Naive thymus-derived CD8-positive, alpha-beta T cell (primary cell): ENCODE measurements around the gene C1QL4. TPM values are rescaled to one million over a fixed set of nuclear protein-coding genes. Genes with fewer than 3 reads are reported as not detected.

Source experiments
- ATAC-seq, 2 donors: fragments of 150-1000 bp; cut with Tn5 transposase in 1 of 2; sonication (Bioruptor Pico), chemical (Tn5 transposase) in 1 of 2; 1 replicate in 1 of 2; 2 replicates in 1 of 2; pipeline ENCODE4 v1.10.0; 2021; ENCODE audit warnings: mild to moderate bottlenecking in 2 of 2, moderate library complexity in 2 of 2
- POLR2A ChIA-PET: fragments of 350-600 bp; sonication (Branson Sonifier 250); formaldehyde crosslinking; loops from one replicate; lab custom pipeline; 2021; ENCODE audit warnings: antibody characterized with exemption; lab: Charles Lee
- DNase-seq, 10 donors: peaks; one replicate each; pipeline versions ENCODE4 v3.0.0 to v3.0.0-alpha.2; 2020 to 2022
- H3K27ac Mint-ChIP-seq, 10 donors: one replicate each; pipeline ENCODE4 v1.8.0; 2020 to 2022; ENCODE audit warnings: mild to moderate bottlenecking in 10 of 10, mixed read lengths in 10 of 10, moderate library complexity in 4 of 10, inconsistent platforms in 1 of 10
- H3K27me3 Mint-ChIP-seq, 5 donors: one replicate each; pipeline ENCODE4 v1.8.0; 2021 to 2022; ENCODE audit warnings: mixed read lengths in 5 of 5
- H3K36me3 Mint-ChIP-seq, 3 donors: one replicate each; pipeline ENCODE4 v1.8.0; 2020 to 2022; ENCODE audit warnings: mixed read lengths in 3 of 3, mild to moderate bottlenecking in 2 of 3, inconsistent platforms in 1 of 3
- H3K4me1 Mint-ChIP-seq, 4 donors: one replicate each; pipeline ENCODE4 v1.8.0; 2021 to 2022; ENCODE audit warnings: mixed read lengths in 4 of 4
- H3K4me3 Mint-ChIP-seq, 10 donors: one replicate each; pipeline ENCODE4 v1.8.0; 2020 to 2022; ENCODE audit warnings: mild to moderate bottlenecking in 10 of 10, mixed read lengths in 10 of 10, moderate library complexity in 6 of 10, inconsistent platforms in 1 of 10
- H3K9me3 Mint-ChIP-seq, 9 donors: one replicate each; pipeline ENCODE4 v1.8.0; 2020 to 2022; ENCODE audit warnings: mixed read lengths in 9 of 9, mild to moderate bottlenecking in 3 of 9, inconsistent platforms in 1 of 9, moderate library complexity in 1 of 9
- polyA plus RNA-seq, 3 donors: library from polyadenylated mRNA; unstranded; fragments of 300-500 nt; fragmentation: Illumina TruSeq; gene quantifications; one replicate each; pipeline ENCODE4 v1.2.3, GENCODE V29; 2021
- total RNA-seq, 8 experiments: library from RNA in 2 of 8; stranded (reverse) in 2 of 8; gene quantifications; one replicate each; pipeline ENCODE4 v1.2.3 and lab custom pipeline; 2021 to 2026

C1QL4 gene
- total and polyA plus RNA-seq, 5 experiments from 2014 or later, result not detected

DNA sequence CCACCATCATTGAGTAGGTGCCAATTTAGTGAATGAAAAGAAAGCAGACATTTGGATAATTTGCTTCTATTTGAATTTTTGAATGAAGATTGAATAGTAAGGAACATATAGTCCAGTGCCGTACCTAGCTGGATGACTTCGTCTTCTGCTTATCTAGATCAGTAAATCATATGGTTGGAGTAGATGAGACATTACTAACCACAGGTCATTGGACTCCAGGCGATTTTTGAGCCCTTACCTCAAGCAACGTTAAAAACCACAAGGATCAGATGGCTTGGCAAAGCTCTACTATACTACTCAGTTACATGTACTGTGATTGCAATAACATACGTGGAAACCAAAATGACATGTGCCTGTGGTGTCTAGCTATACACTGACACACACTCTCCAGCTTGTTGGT lies 28.6 kb upstream of the C1QL4 start:
- H3K27ac Mint-ChIP-seq, result peak overlapping the region in 4 of 10 donors; percentile 50 to 92 (median 78)
- no peak for ATAC-seq
- H3K4me1 Mint-ChIP-seq, result peaks cover 11 to 31% (median 27%) of the 10 kb centered on the region in 4 donors
- DNase-seq, result no peak
- H3K36me3 Mint-ChIP-seq, result no peaks in the 10 kb centered on the region
- H3K9me3 Mint-ChIP-seq, result no peaks in the 10 kb centered on the region
- POLR2A ChIA-PET, result interaction anchor here (0.6 to 1.6 kb wide), 2 partner anchors 11 to 23 kb away, joined by 4 to 7 read pairs; no protein-coding TSS in a partner anchor
- peaks cover 0 to 6% (median 2%) of the 10 kb centered on the region in 5 donors for H3K27me3 Mint-ChIP-seq
- peak overlapping the region in 7 of 10 donors; percentile 39 to 98 (median 87) for H3K4me3 Mint-ChIP-seq

DNA sequence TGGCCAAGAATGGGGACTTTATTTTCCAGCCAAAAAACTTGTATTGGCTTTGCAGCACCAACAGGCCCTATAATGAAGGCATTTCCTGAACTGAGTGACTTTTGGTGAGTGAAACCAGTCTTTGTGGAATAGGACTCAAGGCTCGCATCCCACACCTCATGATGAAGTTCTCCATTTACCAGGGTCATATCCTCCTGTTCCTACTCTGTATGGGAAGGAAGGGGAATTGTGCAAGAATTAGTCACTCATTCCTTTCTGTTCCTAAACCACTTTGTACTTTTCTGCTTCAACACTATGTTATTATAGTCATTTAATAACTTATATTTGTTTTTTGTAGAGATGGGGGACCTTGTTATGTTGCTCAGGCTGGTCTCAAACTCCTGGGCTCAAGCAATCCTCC lies 28.0 kb upstream of the C1QL4 start:
- DNase-seq (no peak), ATAC-seq (no peak)
- Mint-ChIP-seq H3K27me3 (peaks cover 0 to 6% (median 2%) of the 10 kb centered on the region in 5 donors), H3K4me3 (peak overlapping the region in 2 of 10 donors; percentile 96 to 98), H3K36me3 (no peaks in the 10 kb centered on the region), H3K4me1 (peaks cover 11 to 29% (median 27%) of the 10 kb centered on the region in 4 donors), H3K27ac (no peak overlapping the region), H3K9me3 (no peaks in the 10 kb centered on the region)
- POLR2A ChIA-PET, result interaction anchor here (0.7 kb wide), 1 partner anchor 16 kb away, joined by 3 read pairs; no protein-coding TSS in a partner anchor

- Mint-ChIP-seq H3K4me3 (no peak overlapping the region), H3K4me1 (peaks cover 4 to 18% (median 13%) of the 10 kb centered on the region in 4 donors), H3K27ac (no peak overlapping the region), H3K36me3 (no peaks in the 10 kb centered on the region), H3K9me3 (no peaks in the 10 kb centered on the region), H3K27me3 (peaks cover 0 to 18% (median 7%) of the 10 kb centered on the region in 5 donors)
- ATAC-seq (no peak), DNase-seq (no peak)
- POLR2A ChIA-PET, result interaction anchor here (0.9 kb wide), 1 partner anchor 9 kb away, joined by 4 read pairs; no protein-coding TSS in a partner anchor
Observed at GRCh38 chr12:49362077-49362476, 25.1 kb upstream of the C1QL4 start.

GRCh38 chr12:49359671-49360070 lies 22.7 kb upstream of the C1QL4 start:
- H3K4me3 Mint-ChIP-seq, result no peak overlapping the region
- DNase-seq, result no peak
- POLR2A ChIA-PET, result interaction anchor here (0.7 kb wide), 2 partner anchors 117 to 152 kb away, joined by 3 read pairs; no protein-coding TSS in a partner anchor
- H3K27me3 Mint-ChIP-seq, result peaks cover 0 to 26% (median 12%) of the 10 kb centered on the region in 5 donors
- H3K9me3 Mint-ChIP-seq, result no peaks in the 10 kb centered on the region
- H3K27ac Mint-ChIP-seq, result no peak overlapping the region
- no peaks in the 10 kb centered on the region for H3K36me3 Mint-ChIP-seq
- no peak for ATAC-seq
- H3K4me1 Mint-ChIP-seq, result peaks cover 2 to 12% (median 6%) of the 10 kb centered on the region in 4 donors

DNA sequence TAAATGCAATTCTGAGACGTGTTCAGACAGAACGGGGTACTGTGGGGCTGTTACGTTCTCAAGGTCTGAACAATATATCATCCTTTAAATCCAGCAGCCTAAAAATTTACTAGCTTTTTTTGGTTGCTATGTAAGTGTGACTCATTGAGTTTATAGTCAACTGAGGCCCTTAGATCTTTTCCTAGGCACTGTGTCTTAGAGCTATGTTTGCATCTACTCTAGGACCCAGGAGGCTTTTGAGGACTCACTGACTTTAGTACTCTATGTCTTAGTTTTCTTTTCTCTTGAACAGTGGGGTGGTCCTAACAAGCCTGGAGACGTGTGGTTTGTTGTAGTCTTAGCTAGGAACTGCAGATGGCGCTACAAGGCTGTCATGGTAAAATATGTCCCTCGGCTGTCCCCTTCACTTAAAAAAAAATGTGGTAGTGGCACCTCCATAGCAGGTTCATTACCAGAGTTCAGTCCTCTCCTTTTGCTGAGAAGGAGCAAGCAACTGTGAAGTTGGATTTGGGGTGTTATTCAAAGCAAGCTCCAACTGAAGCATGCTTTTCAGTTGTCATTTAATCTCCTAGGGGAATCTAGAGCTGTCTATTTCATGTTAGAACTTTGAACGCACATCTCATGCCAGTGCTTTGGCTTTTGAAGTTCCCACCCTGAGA lies 21.6 kb upstream of the C1QL4 start:
- H3K9me3 Mint-ChIP-seq, result no peaks in the 10 kb centered on the region
- ATAC-seq (peak; percentile 98 to 99), DNase-seq (peak in 8 of 10 donors; percentile 54 to 82 (median 68))
- POLR2A ChIA-PET, result interaction anchor here (0.5 to 2.2 kb wide), 5 partner anchors 8 to 458 kb away, joined by 3 to 11 read pairs (median 4); no protein-coding TSS in a partner anchor
- no peak overlapping the region for H3K4me3 Mint-ChIP-seq
- H3K27me3 Mint-ChIP-seq, result peaks cover 0 to 32% (median 15%) of the 10 kb centered on the region in 5 donors
- no peak overlapping the region for H3K27ac Mint-ChIP-seq
- H3K36me3 Mint-ChIP-seq, result no peaks in the 10 kb centered on the region
- peaks cover 2 to 12% (median 6%) of the 10 kb centered on the region in 4 donors for H3K4me1 Mint-ChIP-seq

GRCh38 chr12:49357103-49357678 lies 20.2 kb upstream of the C1QL4 start:
- Mint-ChIP-seq H3K4me1 (peaks cover 2 to 12% (median 6%) of the 10 kb centered on the region in 4 donors), H3K4me3 (no peak overlapping the region), H3K36me3 (no peaks in the 10 kb centered on the region), H3K9me3 (no peaks in the 10 kb centered on the region), H3K27ac (no peak overlapping the region), H3K27me3 (peaks cover 0 to 41% (median 17%) of the 10 kb centered on the region in 5 donors)
- POLR2A ChIA-PET, result interaction anchor here (0.7 to 2.2 kb wide), 2 partner anchors 24 to 157 kb away, joined by 3 to 10 read pairs; no protein-coding TSS in a partner anchor
- DNase-seq (no peak), ATAC-seq (no peak)

DNA sequence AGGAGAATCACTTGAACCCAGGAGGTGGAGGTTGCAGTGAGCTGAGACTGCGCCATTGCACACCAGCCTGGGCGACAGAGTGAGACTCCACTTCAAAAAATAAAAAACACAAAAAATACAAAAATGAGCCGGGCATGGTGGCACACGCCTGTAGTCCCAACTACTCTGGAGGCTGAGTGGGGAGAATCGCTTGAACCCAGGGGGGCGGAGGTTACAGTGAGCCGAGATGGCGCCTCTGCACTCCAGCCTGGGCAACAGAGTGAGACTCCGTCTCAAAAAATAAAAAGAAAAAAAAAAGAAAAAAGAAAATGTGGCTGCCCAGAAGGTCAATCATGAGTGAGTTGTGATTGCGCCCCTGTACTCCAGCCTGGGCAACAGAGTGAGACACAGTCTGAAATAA lies 18.9 kb upstream of the C1QL4 start:
- DNase-seq, result no peak
- H3K4me1 Mint-ChIP-seq, result peaks cover 2 to 12% (median 6%) of the 10 kb centered on the region in 4 donors

DNA sequence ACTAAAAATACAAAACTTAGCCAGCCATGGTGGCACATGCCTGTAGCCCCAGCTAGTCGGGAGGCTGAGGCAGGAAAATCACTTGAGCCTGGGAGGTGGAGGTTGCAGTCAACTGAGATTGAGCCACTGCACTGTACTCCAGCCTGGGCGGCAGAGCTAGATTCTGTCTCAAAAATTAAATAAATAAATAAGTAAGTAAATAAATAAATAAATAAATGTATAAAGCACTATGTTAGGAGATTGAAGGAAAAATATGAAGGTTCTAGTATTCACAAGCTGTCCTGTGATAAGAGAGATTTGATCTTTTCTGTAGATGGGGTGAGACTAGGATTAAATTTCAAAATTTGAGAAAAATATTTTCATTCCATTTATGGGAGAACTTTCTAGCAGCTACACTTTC lies 15.4 kb upstream of the C1QL4 start:
- ATAC-seq (no peak), DNase-seq (no peak)
- H3K36me3 Mint-ChIP-seq, result no peaks in the 10 kb centered on the region
- H3K9me3 Mint-ChIP-seq, result no peaks in the 10 kb centered on the region
- no peak overlapping the region for H3K4me3 Mint-ChIP-seq
- H3K4me1 Mint-ChIP-seq, result peaks cover under 1 to 12% (median 6%) of the 10 kb centered on the region in 4 donors
- POLR2A ChIA-PET, result no interaction called here
- peaks cover 11 to 71% (median 49%) of the 10 kb centered on the region in 5 donors for H3K27me3 Mint-ChIP-seq
- no peak overlapping the region for H3K27ac Mint-ChIP-seq

More for the DNA sequence above, 18.9 kb upstream of the C1QL4 start:
- Mint-ChIP-seq H3K27me3 (peaks cover under 1 to 51% (median 21%) of the 10 kb centered on the region in 5 donors), H3K9me3 (no peaks in the 10 kb centered on the region), H3K27ac (no peak overlapping the region), H3K36me3 (no peaks in the 10 kb centered on the region), H3K4me3 (no peak overlapping the region)
- ATAC-seq, result no peak
- POLR2A ChIA-PET, result no interaction called here

DNA sequence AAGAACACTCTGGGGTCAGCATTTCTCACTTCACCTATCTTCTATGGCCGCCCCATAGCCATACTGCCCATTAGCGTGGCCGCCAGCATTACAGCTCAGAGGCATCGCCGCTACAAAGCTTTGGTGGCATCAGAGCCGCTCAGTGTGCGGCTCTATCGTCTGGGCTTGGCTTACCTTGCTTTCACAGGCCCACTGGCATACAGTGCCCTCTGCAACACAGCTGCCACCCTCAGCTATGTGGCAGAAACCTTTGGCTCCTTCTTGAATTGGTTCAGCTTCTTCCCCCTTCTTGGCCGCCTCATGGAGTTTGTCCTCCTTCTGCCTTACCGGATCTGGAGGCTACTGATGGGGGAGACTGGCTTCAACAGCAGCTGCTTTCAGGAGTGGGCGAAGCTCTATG lies 12.3 kb upstream of the C1QL4 start:
- peak overlapping the region in 1 of 10 donors; percentile 41 for H3K4me3 Mint-ChIP-seq
- H3K27ac Mint-ChIP-seq, result no peak overlapping the region
- no peaks in the 10 kb centered on the region for H3K9me3 Mint-ChIP-seq
- H3K36me3 Mint-ChIP-seq, result peaks cover 0 to 4% (median 0%) of the 10 kb centered on the region in 3 donors
- POLR2A ChIA-PET, result no interaction called here
- DNase-seq (no peak), ATAC-seq (no peak)
- peaks cover 16 to 79% (median 49%) of the 10 kb centered on the region in 5 donors for H3K27me3 Mint-ChIP-seq
- peaks cover 11 to 34% (median 28%) of the 10 kb centered on the region in 4 donors for H3K4me1 Mint-ChIP-seq

- POLR2A ChIA-PET, result no interaction called here
- Mint-ChIP-seq H3K27me3 (peaks cover 16 to 82% (median 52%) of the 10 kb centered on the region in 5 donors), H3K4me3 (peak overlapping the region in 5 of 10 donors; percentile 7 to 56 (median 18)), H3K9me3 (no peaks in the 10 kb centered on the region), H3K4me1 (peaks cover 14 to 39% (median 32%) of the 10 kb centered on the region in 4 donors), H3K27ac (no peak overlapping the region), H3K36me3 (peaks cover 0 to 4% (median 0%) of the 10 kb centered on the region in 3 donors)
- DNase-seq, result no peak
- ATAC-seq, result no peak
Observed at GRCh38 chr12:49348781-49349180, 11.8 kb upstream of the C1QL4 start.

DNA sequence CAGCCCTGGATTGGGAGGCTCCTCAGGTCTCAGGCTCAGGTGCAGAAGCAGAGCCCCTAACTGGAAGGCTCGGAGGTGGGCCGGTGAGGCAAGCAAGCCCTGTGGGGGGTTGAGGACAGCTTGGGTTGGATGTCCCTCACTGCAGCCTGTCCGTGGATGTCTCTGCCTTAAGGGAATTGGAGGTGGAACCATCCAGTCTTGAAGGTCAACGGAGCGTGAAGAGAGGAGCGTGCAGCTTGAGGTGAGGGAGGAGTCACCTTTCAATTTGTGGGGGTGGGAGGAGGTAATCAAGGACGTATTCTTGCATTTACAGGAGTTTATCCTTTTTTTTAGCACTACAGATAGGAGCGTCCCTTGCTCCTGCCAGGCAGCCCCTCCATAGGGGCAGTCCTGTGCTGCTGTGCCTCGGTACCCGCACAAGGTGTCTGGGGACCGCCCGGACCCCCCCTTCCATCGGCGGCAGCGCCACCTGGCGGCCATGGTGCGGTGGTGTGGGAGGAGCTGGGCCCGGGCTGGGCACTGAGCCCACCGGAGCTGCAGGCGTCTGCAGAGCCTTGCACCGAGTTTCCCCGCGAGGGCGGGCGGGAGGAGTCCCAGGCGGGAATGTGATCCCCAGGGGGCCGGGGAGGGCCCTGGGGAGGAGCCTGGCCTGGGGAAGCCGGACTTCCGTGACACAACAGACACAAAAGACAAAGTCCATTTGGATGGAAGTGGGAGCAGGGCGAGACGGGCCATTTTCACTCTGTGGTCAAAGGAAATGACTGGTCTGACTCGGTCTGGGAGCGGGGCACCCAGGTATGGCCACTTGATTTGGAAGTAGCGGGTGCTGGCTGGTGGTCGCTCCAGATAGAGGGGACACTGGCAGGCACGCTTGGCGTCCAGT lies 10.6 kb upstream of the C1QL4 start:
- Mint-ChIP-seq H3K36me3 (peaks cover 0 to 4% (median 0%) of the 10 kb centered on the region in 3 donors), H3K4me3 (peak overlapping the region; percentile 73 to 91 (median 88)), H3K9me3 (no peaks in the 10 kb centered on the region), H3K4me1 (peaks cover 20 to 50% (median 44%) of the 10 kb centered on the region in 4 donors), H3K27me3 (peaks cover 20 to 86% (median 53%) of the 10 kb centered on the region in 5 donors), H3K27ac (peak overlapping the region in 3 of 10 donors; percentile 34 to 59 (median 37))
- POLR2A ChIA-PET, result interaction anchor here (0.6 to 2.3 kb wide), 4 partner anchors 9 to 59 kb away, joined by 3 to 9 read pairs (median 6); partner anchors contain the start of gene TROAP
- ATAC-seq (peak; percentile 84 to 87), DNase-seq (peak; percentile 68 to 87 (median 84))
